Measurements from ENCODE around the gene ATP2A1.

DNA sequence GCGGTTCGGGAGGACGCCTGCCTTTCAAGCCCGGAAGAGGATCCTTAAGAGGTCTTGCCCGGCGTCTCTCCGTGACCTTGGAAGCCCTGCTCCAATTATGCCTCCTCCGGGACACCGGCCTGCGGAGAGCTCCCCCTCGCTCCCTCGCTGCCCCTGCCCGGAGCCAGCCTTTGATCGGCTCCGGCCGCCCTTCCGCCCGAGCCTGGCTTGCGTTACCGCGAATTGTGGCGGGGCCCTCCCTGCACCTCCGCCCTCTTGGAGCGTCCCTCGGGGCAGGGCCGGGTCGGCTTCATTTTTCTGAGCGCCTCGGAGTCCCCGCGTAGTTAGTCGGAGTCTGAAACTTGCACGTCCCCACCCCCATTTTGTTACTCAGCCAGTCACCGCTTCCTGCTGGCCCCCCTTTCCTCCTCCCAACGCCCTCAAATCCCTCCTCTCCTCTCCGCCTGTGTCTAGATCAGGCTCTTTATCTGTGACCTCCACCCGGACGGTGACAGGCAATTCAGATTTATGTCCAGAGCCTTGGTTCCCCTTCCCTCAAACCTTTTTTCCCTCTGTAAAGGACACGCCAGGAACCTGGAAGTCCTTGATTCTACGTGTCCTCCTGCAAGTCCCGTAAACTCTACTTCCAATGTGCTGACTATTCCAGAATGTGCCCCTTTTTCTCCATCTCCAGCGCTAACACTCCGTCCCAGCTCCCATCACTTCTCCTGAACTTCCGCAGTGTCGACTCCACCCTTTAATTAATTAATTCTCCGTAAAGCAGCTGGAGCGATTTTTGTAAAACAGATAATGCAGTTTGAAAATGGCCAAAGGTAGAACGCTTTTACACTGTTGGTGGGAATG is 47.3 kb downstream of the ATP2A1 start:
- no peak for TF ChIP-seq RFX5 (IDR thresholded peaks at IDR 0.05)
- peak; percentile 44 for TF ChIP-seq POLR2A (IDR thresholded peaks at IDR 0.05; ENCODE audit: low read length)
- TF ChIP-seq, protein P1, sequence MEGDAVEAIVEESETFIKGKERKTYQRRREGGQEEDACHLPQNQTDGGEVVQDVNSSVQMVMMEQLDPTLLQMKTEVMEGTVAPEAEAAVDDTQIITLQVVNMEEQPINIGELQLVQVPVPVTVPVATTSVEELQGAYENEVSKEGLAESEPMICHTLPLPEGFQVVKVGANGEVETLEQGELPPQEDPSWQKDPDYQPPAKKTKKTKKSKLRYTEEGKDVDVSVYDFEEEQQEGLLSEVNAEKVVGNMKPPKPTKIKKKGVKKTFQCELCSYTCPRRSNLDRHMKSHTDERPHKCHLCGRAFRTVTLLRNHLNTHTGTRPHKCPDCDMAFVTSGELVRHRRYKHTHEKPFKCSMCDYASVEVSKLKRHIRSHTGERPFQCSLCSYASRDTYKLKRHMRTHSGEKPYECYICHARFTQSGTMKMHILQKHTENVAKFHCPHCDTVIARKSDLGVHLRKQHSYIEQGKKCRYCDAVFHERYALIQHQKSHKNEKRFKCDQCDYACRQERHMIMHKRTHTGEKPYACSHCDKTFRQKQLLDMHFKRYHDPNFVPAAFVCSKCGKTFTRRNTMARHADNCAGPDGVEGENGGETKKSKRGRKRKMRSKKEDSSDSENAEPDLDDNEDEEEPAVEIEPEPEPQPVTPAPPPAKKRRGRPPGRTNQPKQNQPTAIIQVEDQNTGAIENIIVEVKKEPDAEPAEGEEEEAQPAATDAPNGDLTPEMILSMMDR (IDR thresholded peaks at IDR 0.05) = no peak
- peak; percentile 40; the same call in 1 of the 2 replicates for TF ChIP-seq ESRRA (IDR thresholded peaks at IDR 0.05; ENCODE audit: borderline replicate concordance, low read length)
- TF ChIP-seq, protein P2, sequence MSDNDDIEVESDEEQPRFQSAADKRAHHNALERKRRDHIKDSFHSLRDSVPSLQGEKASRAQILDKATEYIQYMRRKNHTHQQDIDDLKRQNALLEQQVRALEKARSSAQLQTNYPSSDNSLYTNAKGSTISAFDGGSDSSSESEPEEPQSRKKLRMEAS (IDR thresholded peaks at IDR 0.05) = peak; percentile 37
- no peak for TF ChIP-seq EP300 (IDR thresholded peaks at IDR 0.05)
